OCI-M1 (cell line): ENCODE results near the gene ARFGAP2.
"Not testable (repeated sequence)": the region's sequence is repeated elsewhere in the genome, so short reads cannot be mapped to it uniquely, and the experiment has no call there.

Experiments
- DNase-seq: peaks from one replicate; lab custom pipeline; 2025; lab: John Stamatoyannopoulos, UW

ARFGAP2 gene

GRCh38 chr11:47176328-47177228 is at the start of gene ARFGAP2:
Gene ARFGAP2 (minus strand): TSS chr11:47176879. CDS start chr11:47176853, 26 bp downstream.
- DNase-seq: peak; percentile 97

- peak; percentile 32 for DNase-seq
These were observed 49.1 kb upstream of the ARFGAP2 start for GRCh38 chr11:47225552-47226400.

DNA sequence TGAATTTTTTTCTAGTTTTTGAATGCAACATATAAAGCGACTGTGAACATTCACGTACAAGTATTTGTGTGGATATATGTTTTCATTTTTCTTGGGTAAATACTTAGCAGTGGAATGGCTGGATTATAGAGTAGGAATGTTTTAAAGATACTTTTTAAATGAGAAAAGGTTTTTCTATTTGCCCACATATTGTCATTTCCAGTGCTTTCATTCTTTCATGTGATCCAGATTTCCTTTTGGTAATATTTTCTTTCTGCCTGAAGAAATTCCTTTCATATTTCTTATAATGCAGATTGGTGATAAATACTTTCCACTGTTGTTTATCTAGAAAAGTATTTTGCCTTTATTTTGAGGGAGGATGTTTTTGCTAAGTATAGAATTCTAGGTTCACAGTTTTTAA is 46.0 kb upstream of the ARFGAP2 start:
- DNase-seq: no peak

GRCh38 chr11:47220401-47220821 is 43.7 kb upstream of the ARFGAP2 start:
- no peak for DNase-seq

GRCh38 chr11:47216121-47216798 is 39.6 kb upstream of the ARFGAP2 start:
- peak; percentile 63 for DNase-seq

GRCh38 chr11:47215366-47215910 is 38.8 kb upstream of the ARFGAP2 start:
- no peak for DNase-seq

DNA sequence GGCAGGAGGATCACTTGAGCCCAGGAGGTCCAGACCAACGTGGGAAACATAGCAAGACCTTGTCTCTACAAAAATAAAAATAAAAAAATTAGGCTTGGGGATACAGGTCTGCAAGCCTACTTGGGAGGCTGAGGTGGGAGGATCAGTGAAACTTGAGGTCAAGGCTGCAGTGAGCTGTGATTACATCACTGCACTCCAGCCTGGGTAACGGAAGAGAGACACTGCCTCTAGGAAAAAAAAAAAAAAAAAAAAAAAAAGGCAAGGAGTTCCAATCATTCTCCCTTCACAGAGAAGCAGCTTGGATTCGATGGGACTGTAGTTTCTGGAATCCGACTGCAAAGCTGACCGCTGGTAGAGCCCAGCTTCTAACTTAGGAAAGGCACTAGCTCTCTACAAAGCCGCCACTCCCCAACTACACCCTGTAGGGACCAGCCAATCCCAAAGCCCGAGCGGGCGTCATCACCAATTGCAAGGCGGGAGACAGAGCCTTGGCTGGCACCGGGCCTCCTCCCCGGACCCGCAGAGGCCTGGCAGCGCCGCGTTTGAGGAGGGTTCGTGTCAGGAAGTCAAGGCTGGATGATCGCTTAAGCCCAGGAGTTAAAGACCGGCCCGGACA is 37.4 kb upstream of the ARFGAP2 start:
- DNase-seq: peak; percentile 92

DNA sequence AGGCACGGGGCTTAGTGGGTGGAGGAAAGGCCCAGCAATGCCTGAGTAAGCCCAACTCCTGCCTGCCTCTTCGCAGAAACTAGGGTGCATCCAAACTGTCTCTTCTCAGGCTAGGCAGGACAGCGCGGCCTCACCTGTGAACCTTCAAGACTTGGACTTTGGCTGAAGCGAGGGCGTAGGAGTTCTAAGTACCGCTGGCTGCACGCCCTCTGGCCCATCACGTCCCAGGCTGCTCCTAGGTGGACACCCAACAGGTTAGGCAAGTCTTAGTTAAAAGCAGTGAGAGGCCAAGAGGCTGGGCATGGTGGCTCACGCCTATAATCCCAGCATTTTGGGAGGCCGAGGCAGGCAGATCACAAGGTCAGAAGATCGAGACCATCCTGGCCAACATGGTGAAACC is 36.3 kb upstream of the ARFGAP2 start:
- no peak for DNase-seq

GRCh38 chr11:47208628-47209027 is 31.9 kb upstream of the ARFGAP2 start:
- no peak for DNase-seq

DNA sequence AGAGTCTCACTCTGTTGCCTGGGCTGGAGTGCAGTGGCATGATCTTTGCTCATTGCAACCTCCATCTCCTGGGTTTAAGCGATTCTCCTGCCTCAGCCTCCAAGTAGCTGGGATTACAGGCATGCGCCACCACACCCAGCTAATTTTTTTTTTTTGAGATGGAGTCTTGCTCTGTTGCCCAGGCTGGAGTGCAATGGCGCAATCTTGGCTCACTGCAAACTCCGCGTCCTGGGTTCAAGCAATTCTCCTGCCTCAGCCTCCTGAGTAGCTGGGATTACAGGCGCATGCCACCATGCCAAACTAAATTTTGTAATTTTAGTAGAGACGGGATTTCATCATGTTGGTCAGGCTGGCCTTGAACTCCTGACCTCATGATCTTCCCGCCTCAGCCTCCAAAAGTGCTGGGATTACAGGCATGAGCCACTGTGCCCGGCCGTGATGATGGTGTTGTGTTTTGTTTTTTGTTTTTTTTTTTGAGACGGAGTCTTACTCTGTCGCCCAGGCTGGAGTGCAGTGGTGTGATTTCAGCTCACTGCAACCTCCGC is 31.4 kb upstream of the ARFGAP2 start:
- not testable (repeated sequence) for DNase-seq

DNA sequence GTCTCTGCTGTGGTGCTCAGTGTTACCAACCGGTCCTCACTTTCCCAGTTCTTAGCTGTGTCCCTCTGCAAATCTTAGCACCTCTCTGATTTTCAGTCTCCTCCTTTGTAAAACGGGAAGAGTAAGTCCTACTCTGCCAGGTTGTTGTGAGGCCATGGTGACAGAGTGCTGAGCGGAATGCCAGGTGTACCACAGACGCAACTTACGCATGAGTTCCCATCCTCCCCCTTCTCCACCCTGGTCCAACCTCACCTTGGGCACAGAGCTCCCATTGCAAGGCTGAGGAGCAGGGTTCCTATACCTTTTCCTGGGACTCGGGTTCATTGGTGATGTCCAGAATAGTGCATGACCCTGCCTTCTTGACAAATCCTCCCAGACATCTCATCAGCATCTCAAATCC is 30.8 kb upstream of the ARFGAP2 start:
- DNase-seq: no peak

GRCh38 chr11:47206577-47206976 is 29.9 kb upstream of the ARFGAP2 start:
- not testable (repeated sequence) for DNase-seq

DNA sequence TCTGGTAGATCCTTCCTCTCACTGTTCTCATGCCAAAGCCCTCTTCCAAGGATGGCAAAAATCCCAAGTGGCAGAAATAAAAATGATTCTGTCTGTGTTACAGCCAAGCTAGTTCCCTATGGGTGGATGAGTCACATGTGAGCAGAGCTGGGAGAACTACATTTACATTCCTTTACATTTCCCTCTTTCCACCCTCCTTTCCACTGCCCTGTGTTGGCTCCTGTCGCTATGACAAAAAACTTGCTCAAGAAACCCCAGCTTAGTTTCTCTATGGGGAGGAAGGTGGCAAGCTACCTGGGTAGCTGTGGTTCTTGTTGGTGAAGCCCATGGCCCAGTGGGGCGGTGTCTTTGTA is 27.9 kb upstream of the ARFGAP2 start:
- no peak for DNase-seq

DNA sequence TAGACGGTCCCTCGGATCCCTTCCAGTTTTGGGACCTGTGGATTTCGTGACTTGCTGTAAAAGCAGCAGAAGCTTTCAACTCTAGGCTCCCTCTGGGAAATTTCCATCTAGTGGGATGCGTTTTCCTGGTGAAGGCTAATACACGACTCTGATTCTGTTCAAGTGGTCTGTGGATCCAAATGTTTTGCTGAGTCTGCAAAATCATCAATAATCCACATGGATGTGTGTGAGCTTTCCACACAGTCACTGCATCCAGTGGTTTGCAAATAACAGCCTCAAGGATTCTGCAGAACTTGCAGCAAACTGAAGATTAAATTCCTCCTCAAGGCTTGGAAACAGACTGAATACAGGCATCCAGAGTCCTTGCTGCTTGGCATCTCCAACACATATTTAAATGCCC is 25.9 kb upstream of the ARFGAP2 start:
- no peak for DNase-seq

DNA sequence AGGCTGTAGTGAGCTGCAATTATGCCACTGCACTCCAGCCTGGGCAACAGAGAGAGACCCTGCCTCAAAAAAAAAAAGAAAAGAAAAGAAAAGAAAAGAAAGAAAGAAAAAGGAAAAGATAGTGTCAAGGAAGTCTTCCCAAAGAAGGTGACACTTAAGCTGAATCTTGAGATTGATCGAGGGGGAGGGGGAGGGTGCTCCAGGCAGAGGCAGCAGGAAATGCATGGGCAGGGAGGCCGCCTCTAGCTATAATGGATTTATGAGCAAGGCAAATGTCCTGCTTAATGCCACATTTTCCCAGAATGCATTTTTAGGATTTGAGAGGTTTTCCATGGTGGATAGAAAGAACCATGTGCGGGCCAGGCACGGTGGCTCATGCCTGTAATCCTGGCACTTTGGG is 24.3 kb upstream of the ARFGAP2 start:
- no peak for DNase-seq

DNA sequence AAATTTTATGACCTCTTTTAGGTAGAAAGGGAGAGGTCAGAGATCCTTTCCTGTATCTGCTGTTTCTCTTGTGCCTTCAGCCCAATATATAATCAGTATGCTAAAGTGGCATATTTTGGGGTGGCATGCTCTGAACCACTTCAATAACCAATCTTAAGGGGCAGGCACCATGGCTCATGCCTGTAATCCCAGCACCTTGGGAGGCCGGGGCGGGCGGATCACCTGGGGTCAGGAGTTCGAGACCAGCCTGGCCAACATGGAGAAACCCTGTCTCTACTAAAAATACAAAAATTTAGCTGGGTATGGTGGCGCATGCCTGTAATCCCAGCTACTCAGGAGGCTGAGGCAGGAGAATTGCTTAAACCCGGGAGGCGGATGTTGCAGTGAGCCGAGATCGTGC is 21.5 kb upstream of the ARFGAP2 start:
- not testable (repeated sequence) for DNase-seq

DNA sequence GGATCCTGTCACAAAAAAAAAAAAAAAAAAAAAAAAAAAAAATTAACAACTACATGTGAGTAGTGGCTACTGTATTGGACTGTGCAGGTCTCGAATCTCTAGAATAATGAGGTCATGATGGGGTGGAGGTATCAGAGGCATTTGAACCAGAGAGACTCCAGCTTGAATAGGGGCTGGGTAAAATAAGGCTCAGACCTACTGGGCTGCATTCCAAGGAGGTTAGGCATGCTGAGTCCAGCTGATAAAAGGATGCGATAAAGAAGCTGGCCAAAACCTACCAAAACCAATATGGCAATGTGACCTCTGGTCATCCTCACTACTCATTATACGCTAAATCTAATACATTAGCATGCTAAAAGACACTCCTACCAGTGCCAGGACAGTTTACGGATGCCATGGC is 15.4 kb upstream of the ARFGAP2 start:
- DNase-seq: peak; percentile 9

- not testable (repeated sequence) for DNase-seq
These were observed 14.5 kb upstream of the ARFGAP2 start for GRCh38 chr11:47191137-47191536.

GRCh38 chr11:47189100-47189834 is 12.6 kb upstream of the ARFGAP2 start:
- no peak for DNase-seq

GRCh38 chr11:47188259-47188658 is 11.6 kb upstream of the ARFGAP2 start:
- DNase-seq: no peak

- DNase-seq: no peak
These were observed 11.0 kb upstream of the ARFGAP2 start for GRCh38 chr11:47187723-47188122.
